ENCODE data around the gene GPR107.

GPR107 gene

DNA sequence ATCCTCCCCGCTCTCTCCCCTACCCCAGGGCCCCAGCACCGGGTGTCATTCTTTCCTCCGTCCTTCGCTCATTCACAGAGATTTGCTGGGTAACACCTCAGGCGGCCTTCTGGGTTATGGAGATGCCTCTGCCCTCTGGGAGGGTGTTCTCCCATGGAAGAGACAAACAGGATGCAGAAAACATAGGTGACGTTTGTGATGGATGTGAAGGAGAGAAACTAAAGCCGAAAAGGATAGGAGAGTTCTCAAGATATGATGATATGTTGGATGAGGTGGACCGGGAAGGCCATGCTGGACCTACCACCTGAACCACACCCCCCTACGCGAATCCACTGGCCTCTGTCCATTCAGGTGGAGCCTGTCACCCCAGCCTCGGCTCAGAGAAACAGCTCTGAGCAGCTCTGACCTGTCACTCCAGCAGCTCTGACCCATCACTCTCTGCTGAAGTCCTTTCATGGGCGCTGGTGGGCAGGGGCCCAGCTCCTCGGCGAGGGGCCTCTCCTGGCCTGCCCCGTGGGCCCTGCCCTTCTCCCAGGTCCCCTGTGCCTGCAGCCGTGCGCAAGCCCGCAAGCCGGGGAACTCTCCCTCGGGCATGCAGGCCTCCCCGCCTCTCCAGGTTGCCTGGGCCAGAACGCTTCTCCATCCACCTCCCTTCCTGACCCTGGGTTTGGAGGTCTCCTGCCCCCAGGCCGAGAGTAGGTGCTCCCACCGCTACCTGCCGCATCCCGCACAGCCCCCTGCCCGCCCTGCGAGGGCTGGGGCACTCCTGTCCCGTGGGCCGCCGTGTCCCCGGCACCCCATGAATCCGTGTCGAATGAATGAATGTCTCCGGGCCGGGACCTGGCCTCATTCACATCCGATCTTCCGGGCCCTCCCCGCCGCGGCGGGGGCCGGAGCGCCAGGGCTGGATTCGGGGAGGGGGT is 117.8 kb downstream of the GPR107 start:
- DNase-seq = peak; percentile 30

DNA sequence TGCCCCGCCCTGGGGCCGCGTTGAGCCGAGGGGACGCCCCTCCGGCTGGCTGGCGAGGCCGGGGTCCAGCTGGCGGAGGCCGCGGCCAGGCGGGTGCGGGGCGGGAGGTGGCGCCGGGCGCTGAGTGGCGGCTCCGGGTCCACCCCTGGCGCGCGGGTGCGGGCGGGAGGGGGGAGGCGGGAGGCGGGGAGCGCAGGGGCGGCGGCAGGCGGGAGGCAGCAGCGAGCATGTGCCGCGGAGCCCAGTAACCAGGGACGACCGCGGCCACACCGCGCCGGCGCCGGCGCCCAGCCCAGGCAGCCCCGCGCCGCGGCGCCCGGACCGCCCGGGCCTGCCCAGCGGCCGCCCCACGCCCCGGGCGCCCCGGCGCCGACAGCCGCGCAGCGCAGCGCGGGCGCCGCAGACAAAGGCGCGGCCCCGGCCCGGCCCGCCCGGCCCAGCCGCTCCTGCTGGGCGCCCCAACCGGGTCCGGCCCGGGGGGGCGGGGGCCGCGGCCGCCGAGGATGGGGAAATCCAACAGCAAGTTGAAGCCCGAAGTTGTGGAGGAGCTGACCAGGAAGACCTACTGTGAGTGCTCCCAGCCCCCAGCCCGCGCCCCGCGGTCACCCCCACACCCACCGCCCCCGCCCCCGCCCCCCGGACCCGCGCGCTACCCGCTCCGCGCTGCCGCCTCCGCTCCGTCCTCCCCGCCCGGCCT is 118.6 kb downstream of the GPR107 start, which contains the start of gene NCS1:
NCS1 (plus strand) TSS at position 244 of the 697 bp plus-strand sequence; CDS start at position 504, 260 bp downstream.
- DNase-seq = peak; percentile 90

DNA sequence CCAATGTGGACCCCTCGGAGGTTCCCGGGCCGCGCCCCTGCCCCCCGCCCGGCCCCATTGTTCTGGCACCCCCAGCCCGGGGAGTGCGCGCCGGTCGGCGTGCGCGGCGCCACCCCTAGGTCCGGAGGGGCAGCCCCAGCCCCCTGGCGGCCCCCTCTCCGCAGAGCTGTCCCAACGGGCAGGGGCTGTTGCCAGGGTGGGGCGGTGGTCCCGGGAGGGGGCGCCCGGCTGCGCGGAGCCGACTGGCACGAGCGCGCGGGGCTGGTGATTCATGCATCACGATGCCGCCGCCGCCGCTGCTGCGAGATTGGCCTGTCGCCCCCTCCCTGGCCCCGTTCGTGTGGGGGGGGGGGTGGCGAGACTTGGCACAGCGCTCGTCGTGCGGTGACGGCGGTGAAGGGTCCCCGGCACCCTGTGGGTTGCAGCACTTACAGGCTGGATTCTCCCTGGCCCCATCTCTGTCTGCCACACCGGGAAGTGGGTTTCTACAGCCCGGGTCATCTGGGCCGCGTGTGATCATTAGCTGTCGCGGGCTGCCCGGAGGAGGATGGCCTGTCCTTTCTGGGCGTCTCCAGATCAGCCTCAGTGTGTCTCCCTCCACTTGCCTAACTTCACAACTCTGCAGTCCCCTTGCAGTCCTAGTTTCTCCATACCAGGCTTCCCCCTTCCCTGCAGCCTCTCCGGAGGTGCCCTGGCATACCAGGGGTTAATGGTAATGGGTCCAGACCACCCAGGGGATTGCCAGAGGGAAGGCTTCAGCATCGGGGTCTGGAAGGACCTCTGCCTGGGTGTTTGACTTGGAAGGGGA is 119.4 kb downstream of the GPR107 start:
- DNase-seq = peak; percentile 57

DNA sequence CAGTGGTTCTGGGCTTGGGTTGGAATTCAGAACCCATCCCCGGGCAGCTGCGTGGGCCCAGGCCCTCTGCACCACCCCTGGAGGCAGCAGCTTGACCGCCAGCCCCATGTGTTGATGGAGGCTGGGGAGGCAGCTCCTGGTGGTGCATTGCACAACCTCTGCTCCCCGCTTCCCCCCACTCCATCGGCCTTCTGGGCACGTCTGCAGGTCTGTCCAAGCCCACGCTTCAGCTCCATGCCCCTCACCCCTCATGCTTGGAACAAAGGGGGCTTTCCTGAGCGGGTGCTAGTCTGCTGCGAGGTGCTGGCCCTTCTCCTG is 119.9 kb downstream of the GPR107 start:
- peak; percentile 52 for DNase-seq

DNA sequence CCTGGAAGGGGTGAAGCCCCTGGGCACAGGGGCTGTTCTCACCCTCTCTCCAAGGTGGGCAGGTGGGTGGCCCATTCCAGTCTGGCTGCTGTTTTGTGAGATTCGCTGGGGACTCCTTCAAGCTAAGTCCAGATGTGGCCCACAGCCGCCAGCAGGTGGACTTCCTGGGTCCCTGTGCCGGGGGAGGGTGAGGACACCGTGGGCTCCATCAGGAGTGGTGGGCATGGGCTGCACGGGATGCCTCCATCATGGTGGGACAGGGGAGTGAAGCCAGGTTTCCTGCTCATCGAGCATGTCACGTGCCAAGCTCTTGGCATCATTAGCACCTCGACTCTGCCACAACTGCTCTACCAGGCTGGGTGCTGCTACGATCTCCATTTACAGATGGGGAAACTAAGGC is 120.3 kb downstream of the GPR107 start:
- no peak for DNase-seq

DNA sequence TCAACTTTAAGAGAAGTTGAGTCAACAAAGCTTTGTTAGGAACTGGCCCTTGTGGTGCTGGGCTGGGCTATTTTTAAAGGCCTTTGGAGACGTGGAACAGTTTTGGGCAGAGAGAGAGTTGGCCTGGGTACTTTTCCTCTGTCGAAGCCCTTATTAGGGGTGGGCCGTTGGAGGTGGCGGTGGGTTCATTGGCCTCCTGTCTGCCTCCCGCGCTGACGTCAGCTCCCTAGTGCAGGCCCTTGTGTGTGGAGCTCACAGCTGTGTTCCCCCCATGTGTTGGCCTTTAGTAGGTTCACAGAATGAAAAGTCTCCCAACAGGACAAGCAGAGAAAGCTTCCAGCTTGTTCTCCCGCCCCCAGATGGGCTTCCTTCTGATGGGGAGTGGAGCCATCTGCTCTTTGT is 121.2 kb downstream of the GPR107 start:
- peak; percentile 49 for DNase-seq

DNA sequence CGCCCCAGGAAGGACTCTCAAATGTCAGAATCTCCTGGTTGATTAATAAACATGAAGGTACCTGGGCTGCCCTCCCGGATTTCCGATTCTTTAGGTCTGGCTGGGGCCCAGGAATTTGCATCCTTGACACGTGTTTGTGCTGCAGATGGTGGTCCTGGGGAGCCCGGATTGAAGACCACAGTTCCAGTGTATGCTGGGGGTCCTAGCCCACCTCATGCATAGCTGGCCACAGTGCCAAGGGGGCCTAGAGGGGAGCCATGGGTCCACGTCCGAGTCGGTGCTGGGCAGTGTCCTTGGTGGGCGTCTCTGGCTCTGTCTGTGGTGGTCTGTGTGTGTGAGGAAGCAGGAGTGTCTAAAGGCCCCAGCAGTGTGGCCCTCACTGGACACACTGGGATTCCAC is 121.6 kb downstream of the GPR107 start:
- DNase-seq = no peak

DNA sequence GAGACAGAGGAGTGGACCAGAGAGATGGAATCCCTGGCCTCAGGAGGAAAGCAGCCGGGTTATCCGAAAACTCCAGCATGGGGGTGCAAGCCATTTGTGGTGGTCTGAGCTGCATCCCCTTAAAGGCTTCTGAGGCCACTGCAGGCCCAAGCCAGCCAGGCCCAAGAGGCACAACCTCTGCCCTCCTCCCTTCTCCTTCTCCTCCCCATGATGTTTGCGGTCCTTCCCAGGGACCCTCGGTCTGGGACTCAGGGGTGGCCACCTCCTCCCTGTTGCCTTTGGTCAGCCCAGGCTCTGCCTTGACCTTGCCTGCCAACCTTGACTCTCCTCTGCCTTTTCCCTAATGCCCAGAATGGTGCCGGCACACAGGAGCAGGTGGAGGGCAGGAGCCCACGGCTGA is 123.1 kb downstream of the GPR107 start:
- DNase-seq = no peak

DNA sequence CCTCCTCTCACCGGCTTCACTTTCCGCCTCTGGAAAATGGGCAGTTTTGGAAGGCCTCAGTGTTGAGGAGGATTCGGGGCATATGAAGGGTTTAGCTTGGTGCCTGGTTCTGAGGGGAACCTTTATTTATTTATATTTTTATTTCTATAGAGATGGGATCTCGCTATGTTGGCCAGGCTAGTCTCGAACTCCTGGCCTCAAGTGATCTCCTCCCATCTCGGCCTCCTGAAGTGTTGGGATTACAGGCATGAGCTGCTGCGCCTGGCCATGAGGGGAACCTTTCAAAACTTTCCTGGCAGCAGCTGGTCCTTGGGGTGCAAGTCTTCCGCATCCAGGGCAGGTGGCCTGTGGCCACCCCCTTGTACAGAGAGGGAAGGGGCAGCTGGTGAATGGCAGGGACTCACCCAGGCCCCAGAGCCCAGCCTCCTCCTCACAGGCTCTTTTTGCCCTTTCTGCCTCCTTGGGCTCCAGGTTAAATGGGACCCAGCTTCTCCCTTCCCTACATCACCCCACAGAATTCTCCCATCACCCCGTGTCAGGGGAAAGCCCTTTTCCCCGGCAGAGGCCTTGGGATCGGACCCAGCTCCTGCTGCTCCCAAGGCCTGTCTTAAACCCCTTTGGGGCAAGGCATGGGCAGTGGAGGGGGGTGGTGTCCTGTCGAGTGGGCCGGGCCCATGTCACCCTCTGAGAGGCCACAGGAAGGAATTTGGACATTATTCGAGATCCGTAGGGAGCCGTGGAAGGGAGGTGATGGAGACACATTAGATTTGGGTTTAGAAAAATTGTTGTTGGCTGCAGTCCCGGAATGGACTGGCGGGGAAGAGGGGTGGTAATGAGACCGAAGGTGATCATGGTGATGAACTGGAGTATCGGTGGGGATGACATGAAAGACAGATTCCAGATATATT is 124.4 kb downstream of the GPR107 start:
- DNase-seq = no peak

DNA sequence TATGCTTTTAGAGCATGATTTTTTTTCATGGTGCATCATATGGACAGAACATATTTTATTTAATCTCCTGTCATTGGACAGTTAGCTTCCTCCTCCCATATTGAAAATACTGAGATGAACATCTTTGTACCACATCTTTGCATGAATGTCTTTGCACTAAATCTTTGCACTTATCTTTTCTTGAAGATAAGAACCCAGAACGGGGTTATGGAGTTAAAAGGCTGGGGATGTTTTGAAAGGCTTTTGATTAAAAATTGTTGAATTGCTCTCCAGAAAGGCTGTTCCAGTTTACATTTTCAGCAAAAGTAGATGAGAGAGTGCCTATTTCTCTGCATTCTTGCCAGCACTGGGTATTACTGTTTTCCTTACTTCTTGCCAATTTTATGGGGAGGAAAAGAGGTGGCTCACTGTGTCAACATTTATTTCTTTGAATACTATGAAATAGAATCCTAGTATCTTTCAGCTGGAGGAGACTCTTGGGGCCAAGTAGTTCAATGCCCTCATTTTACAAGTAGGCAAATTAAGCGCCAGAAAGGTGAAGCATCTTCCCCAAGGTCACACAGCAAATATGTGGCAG is 125.7 kb downstream of the GPR107 start:
- DNase-seq = no peak

DNA sequence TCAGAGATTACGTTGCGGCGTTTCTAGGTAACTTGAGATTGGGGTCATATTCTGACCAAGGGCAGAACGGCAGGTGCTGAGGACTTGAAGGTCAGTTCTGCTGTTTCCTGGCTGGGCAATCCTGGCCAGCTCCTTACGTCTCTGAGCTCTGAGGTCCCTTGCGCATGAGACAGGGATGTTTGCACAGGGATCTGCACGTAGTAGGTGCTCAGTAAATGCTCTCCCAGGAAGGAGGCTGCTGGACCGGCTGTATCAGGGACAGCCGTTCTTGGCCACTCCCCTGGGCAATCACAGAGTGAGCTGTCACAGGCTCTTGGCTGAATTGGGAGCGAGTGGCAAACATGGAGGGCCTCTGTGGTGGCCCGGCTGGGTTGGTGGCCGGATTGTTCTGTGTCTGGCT is 126.8 kb downstream of the GPR107 start:
- DNase-seq = no peak

DNA sequence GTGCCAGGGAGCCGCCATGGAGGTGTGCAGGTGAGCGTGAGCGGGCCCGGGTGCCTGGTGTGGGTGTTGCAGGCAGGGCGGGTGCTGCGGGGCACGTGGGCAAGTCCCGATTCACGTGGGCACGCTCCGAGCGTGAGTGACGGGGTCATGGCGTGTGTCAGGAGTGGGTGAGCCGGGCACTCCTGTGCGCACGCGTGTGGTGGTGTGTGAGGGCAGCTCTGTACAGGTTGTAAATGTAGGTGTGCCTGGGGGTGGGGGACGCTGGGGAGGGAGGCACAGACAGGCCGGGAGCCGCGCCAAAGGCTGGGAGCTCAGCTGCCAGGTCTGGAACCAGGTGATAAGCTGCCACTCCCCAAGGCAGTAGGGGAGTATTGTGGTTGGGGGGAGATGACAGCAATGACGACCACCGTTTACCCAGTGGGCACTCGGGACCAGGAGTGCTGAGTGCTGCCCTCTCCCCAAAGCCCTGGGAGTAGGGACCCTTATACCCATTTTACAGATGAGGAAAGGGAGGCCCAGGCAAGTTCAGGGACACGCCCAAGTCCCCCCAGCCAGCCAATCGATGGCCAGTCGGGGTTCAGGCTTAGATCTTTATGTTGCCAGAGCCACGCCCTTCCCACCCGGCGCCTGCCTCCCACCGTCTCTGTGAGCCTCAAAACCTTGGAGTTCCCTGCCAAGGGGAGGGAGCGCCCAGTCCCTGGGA is 128.1 kb downstream of the GPR107 start:
- DNase-seq = no peak

DNA sequence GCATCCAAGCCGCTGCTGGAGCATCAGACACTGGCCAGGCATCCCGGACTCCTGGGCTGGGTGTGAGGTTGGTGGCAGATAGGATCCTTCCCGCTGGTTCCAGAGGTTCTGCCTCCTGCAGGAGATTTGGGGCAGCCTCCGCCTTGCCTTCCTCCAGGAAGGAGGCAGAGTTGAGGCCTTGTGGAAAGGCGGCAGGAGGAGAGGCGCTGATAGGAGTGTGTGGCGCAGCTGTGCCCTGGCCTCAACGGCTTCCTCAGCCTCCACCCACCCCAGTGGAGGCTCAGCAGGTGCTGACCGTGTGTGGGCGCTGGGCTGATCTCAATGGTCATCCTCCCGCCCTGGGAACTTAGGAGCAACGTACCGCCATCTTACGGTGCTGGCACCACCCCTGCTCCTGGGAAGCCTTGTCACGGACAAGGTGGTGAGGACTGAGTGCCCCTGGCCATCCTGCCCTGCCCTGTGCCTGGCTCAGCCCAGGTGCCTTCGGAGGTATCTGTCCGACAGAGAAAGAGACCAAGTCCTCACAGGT is 128.7 kb downstream of the GPR107 start:
- no peak for DNase-seq

DNA sequence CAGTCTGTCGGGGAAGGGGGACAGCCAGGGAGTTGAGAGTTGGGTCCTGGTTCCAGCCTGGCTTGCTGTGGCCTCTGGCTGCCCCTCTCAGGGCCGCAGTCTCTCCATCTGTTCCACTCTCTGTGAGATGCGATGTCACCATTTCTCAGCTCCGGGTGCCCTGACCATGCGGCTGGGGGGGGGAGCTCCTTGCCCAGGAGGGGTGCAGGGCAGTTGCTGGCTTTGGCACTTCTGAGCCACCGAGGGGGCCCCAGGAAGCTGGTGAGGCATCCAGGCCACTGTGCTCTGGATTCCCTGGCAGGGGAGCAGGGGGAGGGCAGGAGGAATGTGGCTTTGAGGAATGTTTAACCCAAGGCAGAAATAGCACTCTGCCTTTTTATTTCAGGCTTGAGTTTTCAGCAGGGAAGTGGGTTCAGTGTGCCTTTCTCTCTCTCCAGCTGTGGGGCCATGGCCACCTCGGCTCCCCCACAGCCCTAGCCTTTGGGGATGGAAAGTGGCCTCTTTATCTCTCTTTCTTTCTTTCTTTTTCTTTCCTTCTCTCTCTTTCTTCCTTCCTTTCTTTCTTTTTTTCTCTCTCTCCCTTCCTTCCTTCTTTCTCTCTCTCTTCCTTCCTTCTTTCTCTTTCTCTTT is 129.5 kb downstream of the GPR107 start:
- peak; percentile 68 for DNase-seq

DNA sequence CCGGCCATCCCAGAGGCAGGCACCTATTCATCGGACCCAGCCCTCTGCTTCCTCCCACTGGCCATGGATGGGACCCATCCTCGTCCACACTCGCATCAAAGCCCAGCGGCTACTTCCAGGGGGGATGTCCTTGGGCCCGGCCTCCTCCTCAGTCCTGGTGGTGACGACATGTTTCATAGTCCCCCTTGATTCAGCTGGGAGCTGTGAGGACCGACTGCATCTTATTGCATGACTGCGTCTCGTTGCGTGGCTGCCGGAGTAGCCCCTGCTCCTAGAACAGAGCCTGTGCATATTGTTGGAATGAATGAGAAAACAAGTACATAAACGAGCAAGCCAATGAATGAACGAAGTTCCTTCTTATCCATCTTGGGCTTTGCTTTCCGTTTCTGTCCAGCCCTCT is 131.3 kb downstream of the GPR107 start:
- DNase-seq = peak; percentile 48

DNA sequence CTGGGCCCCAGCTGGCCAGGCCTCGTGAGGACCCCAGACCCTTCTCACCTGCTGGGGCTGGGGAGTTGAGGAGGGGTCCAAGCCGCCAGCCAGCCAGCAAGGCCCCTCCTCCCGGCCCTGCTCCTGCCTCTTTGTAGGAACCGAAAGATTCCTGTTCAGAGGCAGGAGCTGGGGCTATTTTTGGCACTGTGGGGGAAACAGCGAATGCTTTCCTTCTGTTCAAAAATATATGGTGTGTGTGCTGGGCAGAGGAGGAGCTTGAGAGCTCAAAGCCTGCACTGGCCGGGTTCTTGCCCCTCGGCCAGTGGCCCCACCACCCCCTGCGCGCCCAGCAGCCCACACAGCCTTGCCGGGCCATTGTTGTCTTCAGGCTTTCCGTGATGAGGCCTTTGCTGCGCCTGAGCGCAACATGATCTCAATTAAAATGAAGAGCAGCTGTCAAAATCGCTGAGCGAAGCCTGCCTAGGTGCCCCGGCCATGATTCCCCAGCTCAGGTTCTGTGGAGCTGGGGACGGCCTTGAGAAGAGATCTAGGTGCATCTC is 131.9 kb downstream of the GPR107 start:
- DNase-seq = no peak

DNA sequence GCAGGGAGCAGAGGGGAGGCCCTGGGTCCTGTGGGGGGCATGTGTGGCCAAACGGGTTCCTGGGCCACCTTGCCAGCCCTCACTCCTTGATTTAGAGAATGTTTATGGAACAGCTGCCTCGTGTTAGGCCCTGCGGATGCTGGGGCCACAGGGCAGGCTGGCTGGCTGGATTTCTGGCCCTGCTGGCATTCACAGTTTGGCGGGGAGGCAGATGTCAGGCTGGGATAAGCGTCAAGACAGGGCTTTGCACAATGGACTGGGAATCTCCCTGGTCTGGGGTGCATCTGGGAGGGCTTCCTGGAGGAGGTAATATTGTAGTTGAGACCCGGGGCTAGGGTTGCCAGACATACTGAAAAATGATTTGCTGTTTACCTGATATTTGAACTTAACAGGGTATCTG is 132.3 kb downstream of the GPR107 start:
- no peak for DNase-seq

DNA sequence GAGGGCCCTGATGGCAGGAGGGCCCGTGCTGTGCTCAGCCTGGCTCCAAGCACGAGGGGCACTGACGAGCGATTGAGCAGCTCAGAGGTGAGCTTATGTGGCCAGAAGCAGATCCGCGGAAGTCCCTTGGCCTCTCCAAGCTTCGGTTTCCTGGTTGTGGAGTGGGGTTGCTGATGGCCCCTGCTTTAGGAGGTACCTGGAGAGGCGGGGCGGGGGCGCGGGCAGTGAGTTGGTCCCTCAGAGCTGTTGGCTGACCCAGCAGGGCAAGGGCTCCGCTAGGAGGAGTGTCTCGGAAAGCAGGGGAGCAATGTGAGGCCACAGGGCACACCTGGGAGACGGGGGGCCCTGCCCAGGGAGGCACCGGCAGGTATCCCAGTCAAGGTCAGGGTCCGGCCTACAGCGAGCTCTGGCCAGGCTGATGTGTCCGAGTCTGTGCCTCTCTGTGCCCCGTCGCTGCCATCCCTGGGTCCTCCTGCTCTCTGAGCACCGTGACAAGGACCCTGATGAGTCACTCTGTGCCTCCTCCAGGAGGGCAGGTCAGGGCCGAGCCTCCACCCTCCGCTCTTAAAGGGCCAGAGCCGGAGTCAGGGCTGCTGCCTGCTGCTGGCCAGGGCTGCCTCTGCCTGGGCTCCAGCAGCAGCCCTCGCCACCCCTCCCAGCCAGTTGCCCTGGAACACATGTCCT is 133.3 kb downstream of the GPR107 start:
- no peak for DNase-seq

DNA sequence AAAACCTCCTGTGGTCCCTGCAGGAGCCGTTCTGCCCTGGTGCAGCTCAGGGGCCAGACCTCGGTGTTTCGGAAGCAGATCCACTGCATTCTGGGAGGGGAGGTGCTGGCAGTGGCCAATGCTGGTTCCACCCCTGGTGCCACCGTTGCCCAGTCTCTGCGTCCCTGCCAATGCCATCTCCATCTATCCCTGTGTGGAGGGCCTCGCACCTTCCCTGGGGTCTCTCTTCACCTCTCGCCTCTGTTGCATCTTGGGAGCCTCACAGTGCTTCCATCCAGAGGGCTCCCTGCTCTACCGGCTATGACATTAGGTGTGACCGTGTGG is 133.8 kb downstream of the GPR107 start:
- no peak for DNase-seq
